GM12873 (cell line): ENCODE results near the gene ZMIZ1.

ENCODE experiments used
- CTCF ChIP-seq: IDR thresholded peaks from 2 replicates; pipeline ENCODE4 v1.5.1; 2012; ENCODE audit warnings: low read depth, mild to moderate bottlenecking, moderate library complexity, low read length, control low read depth; ENCODE audit not compliant: insufficient read depth; ENCODE audit errors: missing control alignments

The ZMIZ1 gene

DNA sequence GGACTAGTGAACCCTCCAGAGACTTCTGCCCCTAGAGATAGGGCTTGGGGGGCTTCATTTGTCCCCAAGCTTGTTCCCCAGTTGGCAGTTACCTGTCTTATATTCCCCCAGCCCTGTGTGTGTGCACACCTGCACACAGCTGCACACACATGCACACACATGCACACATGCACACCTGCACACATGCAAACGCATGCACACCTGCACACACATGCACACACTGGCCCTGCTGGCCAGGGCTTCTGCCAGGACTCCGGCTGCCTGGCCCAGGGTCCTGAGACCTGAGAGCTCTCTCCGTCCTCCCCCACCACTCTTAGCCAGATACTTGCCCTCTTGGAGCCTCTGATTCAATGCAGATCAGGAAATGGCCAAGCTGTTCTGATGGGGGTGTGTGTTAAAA lies 6.7 kb downstream of the ZMIZ1 start:
- no peak for TF ChIP-seq CTCF

GRCh38 chr10:79077488-79078173 lies 8.9 kb downstream of the ZMIZ1 start:
- TF ChIP-seq CTCF, result no peak

GRCh38 chr10:79078367-79079053 lies 9.7 kb downstream of the ZMIZ1 start:
- TF ChIP-seq CTCF, result no peak

DNA sequence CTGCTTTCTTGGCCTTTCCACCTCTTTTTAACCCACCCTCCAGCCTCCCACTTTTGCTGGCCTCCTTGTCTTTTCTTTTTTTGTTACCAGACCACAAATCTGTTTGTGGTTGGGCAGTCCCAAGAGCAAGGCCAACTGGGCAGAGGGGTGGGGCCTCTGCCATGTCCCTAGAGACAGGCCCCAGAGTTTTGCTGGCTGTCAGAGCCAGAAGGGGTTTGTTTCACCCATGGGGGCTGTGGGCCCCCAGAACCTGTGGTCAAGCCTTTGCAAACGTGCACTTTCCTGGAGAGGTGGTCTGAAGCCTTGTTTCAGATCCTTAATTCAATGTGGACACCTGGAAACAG lies 10.3 kb downstream of the ZMIZ1 start:
- TF ChIP-seq CTCF, result no peak

DNA sequence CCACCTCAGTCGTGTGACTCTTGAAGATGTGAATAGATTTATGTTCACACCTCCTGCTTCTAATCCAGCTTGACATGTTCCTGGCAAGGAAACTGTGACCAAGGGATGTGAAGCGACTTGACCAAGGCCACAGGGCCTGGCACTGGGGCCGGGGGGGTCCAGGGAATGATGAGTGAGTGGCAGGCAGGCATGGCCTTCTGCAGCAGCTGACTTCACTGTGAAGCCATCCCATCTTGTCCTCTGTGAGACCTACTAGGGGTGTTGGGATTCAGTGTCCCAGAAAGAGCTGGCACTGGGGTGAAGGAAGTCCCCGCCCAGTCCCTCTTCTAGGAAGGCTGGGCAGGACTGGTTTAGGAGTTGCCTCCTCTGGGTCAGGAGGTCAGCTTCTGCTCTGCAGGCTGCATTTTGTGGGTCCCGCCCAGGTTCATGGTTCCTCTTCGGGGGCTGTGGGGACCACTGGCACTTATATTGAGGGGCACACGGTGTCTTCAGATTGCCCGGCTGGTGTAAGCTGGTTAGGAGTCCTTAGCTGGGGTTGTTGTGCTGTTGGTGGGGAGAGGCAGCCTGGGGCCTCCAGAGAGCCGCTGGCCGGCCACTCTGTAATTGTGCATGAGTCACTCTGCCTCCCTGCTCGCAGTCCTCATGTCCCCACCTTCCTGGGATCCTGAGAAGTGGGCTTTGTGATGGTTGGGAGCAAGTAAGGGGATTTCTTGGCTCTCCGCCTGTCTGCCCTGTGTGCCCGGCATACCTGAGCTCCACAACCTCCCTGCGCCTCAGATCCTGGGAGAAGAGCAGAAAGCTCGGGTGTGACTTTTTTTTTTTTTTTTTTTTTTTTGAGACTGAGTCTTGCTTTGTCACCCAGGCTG lies 11.0 kb downstream of the ZMIZ1 start:
- no peak for TF ChIP-seq CTCF

DNA sequence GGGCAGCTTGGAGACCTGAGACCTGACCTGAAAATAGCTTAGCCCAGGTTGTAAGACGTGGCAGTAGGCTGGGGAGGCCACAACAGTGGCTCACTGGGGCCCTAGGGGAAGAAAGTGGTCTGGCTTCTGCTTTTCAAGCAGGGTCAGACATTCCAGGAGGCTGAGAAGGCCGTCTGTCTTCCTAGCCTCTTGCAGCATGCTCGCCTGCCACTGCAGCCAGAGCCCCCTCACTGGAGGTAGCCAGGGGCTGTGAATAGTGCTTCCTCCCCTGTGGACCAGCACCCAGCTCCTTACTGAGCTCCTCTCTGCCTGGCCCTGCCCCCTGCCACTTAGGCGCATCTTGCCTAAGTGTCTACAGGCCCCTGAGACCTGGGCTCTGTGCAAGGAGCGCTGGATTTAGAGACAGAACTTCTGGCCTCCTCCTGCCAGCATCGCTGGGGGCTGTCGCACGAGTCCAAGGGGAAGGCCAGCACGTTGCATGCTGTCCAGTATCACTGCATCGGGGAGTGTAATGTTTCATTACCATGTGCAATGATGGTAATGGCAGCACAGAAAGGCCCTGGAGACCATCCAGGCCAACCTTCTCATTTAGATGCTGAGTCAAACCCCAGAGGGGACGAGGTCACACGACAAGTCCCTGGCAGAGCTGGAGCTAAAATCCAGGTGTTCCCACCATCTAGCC lies 12.7 kb downstream of the ZMIZ1 start:
- no peak for TF ChIP-seq CTCF

GRCh38 chr10:79082035-79082373 lies 13.2 kb downstream of the ZMIZ1 start:
- TF ChIP-seq CTCF, result no peak
